NCI-H2171 treated with DMSO at 0.1 percent for 48 hours (cell line): ENCODE results near the gene ERMAP.

Experiments used
- DNase-seq: peaks from one replicate; lab custom pipeline; 2025; lab: John Stamatoyannopoulos, UW

The ERMAP gene, protein sequence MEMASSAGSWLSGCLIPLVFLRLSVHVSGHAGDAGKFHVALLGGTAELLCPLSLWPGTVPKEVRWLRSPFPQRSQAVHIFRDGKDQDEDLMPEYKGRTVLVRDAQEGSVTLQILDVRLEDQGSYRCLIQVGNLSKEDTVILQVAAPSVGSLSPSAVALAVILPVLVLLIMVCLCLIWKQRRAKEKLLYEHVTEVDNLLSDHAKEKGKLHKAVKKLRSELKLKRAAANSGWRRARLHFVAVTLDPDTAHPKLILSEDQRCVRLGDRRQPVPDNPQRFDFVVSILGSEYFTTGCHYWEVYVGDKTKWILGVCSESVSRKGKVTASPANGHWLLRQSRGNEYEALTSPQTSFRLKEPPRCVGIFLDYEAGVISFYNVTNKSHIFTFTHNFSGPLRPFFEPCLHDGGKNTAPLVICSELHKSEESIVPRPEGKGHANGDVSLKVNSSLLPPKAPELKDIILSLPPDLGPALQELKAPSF

DNA sequence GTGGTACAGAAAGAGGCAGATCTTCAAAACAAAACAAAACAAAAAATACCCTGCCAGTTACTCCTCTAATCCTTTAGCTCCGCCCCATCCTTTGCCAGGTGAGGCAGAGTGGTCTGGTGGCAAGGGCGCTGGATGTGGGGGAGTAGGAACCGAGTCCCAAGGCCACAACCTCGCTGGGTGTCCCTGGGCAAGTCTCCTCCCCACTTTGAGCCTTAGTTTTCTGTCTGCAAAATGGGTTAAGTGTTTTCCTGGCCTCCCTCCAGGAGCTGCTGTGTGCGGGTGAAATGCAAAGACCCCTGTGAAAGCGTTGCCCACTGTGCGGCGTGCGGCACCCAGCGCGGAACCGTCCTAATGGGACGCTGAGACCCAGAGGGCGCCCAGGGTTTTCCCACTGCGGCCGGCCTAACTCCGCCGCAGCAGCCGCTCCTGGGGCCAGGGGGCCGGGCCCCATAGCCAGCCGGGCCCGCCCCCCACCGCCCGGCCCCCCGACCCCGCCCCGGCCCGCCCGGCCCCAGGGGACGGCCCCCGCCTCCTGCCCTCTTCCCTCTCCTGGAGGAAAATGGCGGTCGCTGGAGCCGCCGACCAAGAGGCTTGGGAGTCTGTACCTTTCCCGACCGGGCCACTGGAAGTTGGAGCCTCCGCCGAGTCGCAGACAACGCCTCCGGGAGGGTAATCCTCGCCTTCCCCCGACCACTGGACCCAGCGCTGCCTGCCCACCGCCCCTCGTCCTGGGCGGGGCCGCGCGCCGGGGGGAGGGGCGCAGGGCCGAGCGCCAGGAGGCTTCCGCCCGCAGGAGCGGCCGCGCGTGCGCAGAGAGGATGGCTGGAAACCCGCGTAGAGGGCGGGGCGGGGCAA is at the start of gene ERMAP, which contains the start of gene SVBP:
Gene ERMAP (plus strand): TSS at position 538 of the 855 bp plus-strand sequence. CDS start 13,327 bp downstream, outside the sequence.
Gene SVBP (minus strand): TSS at position 813 of the 855 bp plus-strand sequence. CDS start 853 bp downstream, outside the sequence.
- peak; percentile 87 for DNase-seq

DNA sequence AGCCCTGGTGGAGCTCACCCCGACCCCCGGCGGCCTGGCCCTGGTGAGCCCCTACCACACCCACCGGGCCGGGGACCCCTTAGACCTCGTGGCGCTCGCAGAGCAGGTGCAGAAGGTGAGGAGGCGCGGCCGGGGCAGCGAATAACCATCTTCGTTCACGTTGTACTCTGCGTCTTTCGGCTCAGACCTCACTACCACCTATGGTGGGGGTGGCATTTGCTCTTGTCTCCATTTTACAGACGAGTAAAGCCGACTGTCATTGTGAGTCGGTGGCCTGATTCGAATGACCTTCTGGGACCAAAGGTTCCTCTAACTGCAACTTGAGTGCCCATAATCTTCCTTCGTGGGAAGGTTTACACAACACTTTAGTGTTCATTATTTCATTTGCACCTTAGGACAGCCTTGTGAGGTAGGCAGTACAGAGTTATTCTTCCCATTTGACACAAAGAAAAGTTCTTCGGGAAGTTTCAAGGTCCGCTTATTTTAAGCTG is 49.4 kb upstream of the ERMAP start:
- DNase-seq, result no peak

DNA sequence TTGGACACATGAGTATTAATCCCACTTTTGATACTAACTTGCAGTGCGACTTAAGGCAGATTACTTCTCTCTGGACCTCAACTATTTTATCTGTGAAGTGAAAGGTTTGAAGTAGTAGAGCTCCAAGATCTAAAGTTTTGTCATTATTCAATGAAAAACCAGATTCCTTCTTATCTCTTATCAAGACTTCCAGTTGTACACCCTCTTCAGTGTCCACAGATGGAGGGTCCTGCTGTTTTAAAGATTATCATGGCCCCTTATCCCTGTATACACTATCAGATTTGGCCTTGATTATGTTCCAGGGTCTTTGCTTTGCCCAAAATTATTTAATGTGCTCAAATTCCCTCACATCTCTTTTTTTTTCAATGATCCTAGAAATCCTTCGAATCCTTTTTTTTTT is 48.8 kb upstream of the ERMAP start:
- DNase-seq, result no peak

DNA sequence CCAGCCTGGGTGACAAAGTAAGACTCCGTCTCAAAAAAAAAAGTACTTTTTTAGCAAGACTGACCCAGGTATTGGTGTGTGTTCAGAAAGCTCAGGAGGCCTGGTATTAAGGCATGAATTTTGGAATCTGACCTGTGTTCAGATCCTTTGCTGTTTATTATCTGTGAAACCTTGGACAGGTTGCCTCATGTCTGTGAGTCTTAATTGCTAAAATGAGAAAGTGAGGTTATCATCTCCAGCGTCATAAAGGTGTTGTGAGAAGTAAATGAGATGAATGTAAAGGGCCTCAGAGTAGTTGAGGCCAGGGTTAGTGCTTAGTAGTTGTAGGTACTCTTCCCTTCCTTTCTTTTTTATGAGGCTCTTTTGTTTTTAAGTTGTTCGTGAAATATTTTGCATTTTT is 47.1 kb upstream of the ERMAP start:
- DNase-seq, result no peak

DNA sequence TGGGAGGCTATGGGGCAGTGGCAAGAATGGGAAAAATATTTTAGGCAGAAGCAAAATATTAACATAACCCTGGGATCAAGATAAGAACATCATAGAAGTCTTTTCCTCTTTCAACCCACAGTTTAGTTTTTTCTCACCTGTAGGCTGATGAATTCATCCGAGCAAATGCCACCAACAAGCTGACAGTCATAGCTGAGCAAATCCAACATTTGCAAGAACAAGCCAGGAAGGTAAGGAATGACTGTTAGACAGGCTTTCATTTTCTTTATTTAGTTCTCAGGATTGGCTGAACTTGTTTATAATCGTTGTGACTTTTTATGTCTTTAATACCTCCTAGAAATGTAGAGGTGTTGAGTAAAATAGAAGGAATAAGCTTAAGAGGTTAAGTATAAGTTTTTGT is 43.5 kb upstream of the ERMAP start:
- no peak for DNase-seq

DNA sequence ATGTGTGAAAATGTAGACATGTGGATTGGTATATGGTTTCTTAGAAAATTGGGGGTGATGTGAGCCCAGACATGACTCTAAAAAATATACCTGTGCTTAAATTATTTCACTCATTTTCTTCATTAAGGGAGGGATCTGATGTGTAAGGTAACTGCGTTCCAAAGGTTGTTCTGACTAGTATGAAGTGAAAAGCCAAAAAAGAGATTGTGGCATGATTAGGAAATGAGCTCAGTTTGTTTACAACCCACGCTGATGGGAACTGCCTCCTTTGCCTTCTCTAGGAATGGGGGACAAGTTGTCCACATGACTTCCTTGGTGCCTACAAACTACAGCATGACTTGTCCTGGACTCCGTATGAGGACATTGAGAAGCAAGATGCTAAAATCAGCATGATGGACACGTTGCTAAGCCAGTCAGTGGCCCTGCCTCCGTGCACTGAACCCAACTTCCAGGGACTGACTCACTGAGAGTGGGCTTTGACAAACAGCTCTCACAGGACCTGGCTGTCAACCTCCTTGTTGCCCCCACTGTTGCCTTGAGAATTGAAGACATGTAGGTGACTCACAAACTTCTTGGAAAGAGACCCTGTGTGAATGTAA is 41.9 kb upstream of the ERMAP start:
- DNase-seq, result no peak

DNA sequence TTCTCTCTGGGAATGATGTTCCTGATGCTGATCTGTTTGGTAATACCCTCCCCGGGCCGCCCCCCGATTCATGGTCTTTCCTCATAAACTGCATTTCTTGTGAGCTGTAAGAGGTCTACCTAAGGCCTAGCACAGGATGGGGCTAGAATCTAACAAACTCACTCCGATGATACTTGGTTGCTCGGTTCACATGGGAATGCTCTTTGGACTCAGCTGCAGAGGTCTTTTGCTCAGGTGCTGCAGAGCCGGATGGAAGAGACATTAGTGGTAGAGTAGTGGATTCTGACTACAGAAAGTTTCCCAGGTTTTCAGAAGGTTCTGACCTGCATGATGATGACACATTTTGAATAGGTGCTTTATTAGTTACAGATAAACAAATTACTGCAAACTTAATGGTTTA is 40.4 kb upstream of the ERMAP start:
- no peak for DNase-seq

DNA sequence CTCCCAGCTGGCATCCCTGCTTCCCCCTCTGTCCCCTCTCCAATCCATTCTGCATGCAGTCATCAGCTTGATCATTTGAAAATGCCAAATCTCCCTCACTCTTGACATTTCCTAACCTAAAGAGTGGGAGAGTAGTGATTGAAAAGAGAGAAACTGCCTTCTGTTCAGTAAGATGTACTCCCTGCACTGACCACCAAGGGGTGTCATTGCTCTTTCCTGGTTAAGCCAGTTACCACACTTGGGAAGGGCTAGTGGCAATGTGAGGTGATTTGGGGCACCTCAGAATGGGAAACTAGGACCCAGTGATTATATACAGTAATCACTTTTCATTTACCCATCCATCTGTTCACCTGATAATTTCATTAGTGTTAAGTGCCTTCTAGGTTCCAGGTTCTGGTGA is 39.1 kb upstream of the ERMAP start:
- peak; percentile 30 for DNase-seq

DNA sequence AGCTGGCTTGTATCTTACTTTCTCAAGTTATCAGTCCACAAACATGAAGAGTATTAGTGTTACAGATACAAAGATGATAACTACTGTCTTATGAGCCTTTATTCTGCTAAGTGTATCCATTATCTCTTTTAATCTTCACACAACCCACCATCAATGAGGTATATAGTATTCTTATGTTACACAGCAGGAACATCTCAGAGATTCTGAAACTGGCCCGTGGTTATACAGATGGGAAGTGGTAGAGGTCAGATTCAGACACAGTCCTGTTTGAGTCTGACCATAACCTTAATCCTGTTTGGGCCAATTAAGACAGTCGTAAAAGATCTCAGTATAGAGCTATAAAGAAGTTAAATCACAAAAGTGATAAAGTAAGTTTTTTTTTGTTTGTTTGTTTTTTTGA is 37.2 kb upstream of the ERMAP start:
- no peak for DNase-seq

DNA sequence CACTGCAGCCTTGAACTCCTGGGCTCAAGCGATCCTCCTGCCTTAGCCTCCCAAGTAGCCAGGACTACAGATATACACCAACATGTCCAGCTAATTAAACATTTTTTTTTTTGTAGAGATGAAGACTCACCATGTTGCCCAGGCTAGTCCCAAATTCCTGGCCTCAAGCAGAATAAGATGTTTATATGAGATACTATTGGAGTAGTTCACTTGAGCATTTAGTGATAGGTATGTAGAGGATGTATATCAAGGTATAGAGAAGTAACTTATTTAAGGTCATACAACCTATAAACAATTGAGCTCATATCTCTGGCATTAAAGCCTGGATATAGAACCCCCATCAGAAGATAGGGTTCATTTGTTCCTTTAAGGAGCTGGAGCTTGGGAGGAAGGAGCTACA is 36.7 kb upstream of the ERMAP start:
- DNase-seq, result no peak

DNA sequence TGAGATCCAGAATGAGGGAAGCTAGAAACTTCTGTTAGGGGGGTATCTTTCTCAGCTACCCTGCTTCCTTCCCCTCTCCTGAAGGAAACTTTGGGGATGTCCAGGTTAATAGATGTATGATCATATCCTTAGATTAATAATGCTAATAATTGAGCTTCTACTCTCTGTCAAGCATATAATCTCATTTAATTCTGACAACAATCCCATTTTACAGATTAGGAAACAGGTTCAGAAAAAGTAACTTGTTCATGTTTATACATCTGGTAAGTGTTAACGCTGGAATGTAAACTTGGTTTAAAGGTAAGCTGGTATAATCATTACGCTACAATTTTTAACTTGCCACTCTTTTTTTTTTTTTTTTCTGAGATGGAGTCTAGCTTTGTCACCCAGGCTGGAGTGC is 33.8 kb upstream of the ERMAP start:
- no peak for DNase-seq

DNA sequence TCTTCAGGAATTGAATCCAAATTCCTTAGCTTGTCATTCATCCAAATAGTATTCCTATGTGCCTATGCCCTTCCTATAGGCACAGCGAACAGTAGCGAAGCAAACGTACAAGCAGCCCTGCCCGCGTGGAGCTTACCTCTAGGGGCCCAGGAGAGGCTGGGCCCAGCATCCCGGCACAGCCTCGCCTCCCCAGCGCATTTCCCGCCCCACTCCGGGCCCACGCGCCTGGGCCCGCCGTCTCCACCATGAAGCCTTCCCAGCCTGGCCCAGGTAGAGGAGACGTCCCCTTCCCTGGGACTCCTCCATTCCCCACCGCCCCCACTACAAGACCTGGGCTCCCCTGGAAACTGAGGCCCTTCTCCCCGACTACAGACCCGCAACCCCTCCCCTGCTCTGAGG is 32.4 kb upstream of the ERMAP start:
- DNase-seq, result no peak

DNA sequence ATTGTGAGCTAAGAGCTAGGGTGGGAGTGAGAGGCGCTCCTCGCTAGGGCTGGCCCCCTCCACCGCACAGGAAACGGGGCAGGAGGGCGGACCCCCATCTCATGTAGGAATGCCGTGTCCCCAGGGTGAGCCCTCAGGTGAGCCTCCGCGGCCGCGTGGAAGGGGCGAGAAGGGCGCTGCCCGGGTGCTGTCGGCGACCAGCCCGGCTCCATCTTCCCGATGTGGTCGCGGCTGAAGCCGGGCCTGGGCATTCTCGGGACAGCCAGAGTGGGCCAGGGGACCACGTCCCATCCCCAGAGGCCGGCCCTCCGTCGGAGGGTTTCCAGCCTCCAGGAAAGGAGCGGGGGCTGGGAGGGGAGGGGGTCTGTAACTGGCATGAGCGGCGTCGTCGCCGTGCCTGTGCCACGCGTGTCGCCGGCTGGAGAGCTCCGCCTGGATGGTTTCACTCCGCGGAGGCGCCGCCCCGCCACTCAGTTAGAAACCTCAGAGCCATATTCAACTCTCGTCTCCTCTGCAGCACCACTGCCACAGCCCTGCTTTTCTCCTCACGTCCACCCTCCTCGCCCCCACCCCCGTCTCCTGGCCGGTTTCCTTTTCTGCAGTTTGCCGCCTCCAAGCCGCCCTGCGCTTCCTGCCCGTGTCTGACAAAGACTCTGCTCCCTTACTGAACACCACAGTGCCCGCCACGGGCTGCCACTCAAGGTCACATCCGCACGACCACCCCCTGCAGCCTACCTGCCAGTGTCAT is 31.8 kb upstream of the ERMAP start, which contains the start of gene TMEM269:
Gene TMEM269 (plus strand): TSS at position 46 of the 748 bp plus-strand sequence. CDS start 4,903 bp downstream, outside the sequence.
- no peak for DNase-seq

DNA sequence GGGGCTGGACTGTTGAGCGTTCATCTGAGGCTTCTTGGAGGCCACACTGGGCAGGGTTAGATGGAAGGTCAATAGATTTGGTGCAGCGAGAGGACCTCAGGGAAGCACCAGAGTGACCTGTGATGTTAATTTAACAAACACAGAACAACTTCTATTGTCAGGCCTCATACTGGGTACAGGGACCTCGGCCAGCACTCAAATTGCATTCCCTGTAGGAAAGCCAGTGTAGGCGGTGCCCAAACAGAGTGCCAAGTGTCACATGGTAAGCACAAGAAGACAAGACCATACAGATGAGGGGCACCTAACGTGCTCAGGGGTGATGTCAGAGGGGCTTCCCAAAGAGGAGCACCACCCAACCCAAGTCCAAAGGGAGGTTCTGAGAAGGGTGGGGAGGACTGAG is 30.8 kb upstream of the ERMAP start:
- DNase-seq, result no peak

DNA sequence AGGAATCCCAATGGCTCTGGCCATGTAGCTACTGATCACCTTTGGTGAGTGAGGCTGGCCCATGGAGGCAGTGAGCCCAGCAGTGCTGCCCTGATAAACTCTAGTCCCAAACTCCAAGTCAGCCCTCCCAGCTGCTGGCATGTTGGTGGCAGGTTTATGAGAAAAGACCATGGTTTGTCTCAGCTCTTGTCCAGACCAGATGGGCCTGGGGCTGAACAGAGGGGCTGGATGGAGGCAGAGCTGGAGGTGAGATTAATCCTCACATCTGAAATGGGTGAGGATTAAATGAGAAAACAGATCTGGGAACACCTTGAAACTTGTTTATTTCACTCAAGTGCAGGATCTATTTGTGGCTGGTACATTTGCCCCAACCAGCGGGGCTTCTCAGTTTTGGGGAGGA is 28.9 kb upstream of the ERMAP start:
- DNase-seq, result no peak

DNA sequence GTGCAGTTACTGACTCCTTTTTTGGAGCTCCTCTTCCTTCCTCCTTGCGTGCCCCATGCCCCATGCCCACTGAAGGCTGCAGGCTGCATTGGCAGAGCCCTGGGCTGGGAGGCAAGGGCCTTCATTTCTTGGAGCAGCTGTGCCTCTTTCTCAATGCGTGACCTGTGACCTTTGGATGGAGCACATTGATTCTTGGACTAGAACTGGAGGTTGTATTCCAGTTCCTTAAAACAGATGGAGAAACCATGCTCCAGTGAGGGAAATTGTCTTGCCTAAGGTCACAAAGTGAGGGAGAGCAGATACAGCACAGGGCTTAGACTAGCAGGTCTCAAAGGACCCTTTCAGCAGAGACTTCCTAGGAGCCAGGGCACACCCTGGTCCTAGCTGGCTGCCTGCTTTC is 23.1 kb upstream of the ERMAP start:
- DNase-seq, result no peak

DNA sequence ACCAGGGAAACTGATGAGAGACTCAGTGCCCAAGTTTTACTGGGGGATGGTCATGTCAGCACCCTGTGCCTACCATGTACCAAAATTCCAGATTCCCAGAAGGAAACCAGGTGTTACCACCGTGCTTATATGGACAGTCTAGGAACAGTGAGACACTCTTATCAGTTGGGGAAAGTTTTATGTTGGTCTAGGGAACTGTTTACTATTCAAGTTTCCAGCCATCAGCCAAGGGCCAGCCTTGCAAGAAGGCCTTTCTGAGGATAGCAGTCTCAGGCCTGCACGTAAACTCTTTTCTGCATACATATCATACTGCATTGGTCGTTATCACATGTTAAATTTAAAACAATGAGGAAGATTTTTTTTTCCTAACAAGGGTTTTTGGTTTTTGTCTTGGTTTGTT is 19.5 kb upstream of the ERMAP start:
- no peak for DNase-seq

DNA sequence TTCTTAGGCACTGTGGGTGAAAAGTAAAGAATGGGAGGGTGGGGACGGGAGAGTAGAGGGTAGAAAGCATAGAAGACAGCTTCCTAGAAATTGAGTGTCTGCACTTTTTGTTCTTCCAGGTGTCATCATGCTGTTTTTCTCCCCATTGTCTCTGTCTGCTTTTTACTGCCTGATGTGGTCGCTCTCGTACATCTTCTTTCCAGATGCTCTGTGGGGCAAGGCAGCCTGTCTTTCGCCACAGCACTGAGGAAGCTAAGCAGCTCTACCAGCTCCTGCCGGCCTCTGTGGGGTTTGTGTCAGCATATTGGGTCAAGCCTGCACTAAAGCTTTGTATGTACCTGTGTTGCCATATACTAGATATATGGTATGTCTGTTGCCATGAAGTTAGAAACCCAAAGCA is 18.9 kb upstream of the ERMAP start:
- no peak for DNase-seq

DNA sequence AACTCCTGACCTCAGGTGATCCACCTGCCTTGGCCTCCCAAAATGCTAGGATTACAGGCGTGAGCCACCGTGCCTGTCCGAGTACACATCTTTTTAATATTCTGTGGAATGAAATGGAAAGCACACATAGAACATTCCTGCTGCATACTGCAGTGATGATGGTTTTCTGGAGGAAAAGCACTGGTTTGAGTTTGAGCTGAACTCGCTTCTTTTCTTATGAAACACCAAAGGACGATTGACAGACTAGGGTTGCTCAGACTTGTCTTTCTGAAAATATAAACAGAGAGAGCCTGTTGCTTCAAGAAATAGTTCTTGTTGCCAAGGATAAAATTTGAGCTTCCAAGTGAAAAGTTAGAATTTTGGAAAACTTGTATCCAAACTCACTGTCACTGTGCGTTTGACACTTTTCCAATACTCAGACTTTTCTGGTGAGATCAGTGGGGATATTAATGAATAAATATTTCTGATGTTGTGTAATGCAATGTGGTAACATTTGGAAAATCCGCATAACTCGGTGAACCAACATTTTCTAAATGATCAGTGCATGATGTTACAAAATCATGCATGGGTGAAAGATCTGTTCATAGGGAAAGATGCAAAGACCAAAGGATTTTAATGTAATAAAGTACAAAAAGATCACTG is 15.0 kb upstream of the ERMAP start:
- no peak for DNase-seq

DNA sequence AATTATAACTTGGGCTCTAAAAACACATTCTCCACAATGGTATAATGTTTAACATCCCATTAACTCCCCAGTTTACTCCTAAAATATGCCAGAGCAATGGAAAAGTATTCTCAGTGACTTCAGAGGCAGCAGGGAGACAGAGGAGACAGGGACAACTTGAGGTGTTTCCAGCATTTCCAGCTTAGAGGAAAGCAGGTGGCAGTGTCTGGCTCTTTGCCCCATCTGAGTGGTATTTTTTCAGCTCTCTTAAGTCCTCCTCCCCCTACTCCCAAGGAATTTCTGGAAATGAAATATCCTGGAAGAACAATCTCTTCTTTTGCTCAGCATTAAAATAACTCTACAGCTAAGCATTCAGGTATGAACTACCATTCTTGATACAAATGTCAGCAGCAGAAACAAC is 10.8 kb upstream of the ERMAP start:
- peak; percentile 25 for DNase-seq

DNA sequence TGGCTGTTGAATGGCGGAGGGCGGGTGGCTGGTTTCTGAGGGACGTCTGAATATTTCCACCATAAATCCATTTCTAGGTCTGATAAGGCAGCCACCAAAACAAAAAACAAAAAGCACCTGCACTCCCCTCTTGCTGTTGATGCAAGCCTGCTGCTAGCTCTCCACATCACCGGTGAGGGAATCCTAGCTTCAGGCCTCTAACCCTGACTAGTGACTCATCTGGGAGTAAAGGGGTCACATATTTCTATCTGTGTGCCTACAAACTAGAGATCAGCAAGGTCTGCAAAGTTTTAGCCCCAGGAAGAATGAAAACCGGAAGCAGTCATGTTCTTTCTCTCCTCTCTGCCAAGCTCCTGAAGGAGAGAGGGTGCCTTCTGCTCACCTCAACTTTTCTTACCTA is 10.3 kb upstream of the ERMAP start:
- peak; percentile 32 for DNase-seq
